ENCODE results near the gene CLCF1.

The CLCF1 gene

DNA sequence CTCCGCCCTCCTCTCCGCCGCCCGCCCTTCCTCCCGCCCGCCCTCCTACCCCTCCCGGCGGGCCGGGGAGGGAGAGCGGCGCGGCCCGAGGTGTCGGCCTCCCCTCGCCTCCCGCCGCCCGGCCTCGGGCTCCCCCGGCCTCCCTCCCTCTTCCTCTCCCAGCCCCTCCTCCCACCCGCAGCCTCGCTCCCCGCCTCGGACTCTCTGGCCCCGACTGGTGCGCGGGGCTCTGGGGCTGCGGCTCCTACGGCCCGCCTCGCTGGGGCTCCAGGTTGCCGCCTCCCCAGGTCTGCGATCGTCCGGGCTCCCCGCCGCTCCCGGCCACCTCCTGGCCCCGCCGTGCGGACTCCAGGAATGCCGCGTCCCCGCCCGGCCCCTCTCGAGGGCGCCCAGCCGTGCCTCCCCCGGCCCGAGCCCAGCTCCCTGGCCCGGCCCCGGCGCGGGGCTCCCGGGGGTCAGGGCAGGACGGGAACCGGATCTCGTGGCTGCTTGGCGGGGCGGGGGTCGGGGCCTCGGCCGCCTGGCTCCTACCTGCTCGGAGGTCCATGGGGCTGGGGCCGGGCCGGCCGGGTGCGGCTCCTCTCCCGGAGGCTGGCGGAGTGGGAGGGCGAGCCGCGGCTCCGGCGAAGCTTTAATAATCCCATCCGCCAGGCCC is at the start of gene CLCF1:
Gene CLCF1 (minus strand): TSS at position 606 of the 655 bp plus-strand sequence. CDS start 59 bp downstream, at position 547.
- peak within 1 kb of the TSS; percentile 90 for H3K27ac Mint-ChIP-seq
- no peaks in the 10 kb centered on the region for H3K27me3 Mint-ChIP-seq
- peak; percentile 56 for ATAC-seq
- H3K4me1 Mint-ChIP-seq: peaks cover 57% of the 10 kb centered on the region
- H3K36me3 Mint-ChIP-seq: peaks cover 6% of the 10 kb centered on the region
- H3K4me3 Mint-ChIP-seq: peak within 1 kb of the TSS; percentile 87
- H3K9me3 Mint-ChIP-seq: no peaks in the 10 kb centered on the region

DNA sequence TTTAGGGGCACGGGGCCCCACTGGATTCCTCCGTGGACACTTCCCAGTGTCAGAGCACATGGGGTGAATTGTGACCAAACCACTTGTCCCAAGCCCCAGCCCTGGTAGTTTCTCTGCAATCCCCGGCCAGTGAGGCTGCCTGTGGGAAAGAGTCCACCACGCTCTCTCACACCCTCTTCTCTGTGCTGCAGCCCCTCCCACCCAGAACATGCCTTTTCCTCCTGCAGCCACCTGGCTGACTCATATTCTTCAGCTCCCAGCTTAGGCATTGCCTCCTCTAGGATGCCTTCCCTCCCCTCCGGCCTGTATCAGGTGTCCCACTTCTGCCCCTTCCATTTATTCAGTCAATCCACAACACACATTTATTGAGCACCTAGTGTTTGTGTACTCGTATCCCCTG is 49.5 kb upstream of the CLCF1 start:
- Mint-ChIP-seq H3K36me3 (no peaks in the 10 kb centered on the region), H3K27ac (no peak overlapping the region), H3K9me3 (no peaks in the 10 kb centered on the region), H3K4me3 (no peak overlapping the region), H3K4me1 (peaks cover 55% of the 10 kb centered on the region), H3K27me3 (no peaks in the 10 kb centered on the region)
- no peak for ATAC-seq

DNA sequence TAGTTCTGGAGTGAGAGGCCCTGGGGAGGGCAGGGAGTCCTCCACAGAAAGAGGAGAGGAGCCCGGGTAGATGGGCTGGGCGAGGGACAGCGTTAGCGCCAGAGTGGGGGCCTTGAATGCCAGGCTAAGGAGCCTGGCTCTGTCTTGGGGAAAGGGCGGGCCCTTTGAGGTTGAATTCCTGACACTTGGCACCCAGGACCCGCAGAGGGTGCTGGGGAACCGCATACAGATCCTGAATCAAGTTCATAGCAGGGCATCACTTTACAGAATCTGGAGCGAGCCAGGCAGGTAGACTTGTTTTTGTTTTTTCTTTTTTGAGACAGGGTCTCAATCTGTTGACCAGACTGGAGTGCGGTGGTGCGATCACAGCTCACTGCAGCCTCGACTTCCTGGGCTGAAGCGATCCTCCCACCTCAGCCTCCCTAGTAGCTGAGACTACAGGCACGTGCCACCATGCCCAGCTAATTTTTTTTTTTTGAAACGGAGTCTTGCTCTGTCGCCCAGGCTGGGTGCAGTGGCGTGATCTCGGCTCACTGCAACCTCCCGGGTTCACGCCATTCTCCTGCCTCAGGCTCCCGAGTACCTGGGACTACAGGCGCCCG is 48.1 kb upstream of the CLCF1 start:
- no peaks in the 10 kb centered on the region for H3K9me3 Mint-ChIP-seq
- peak overlapping the region; percentile 76 for H3K4me3 Mint-ChIP-seq
- H3K4me1 Mint-ChIP-seq: peaks cover 57% of the 10 kb centered on the region
- H3K36me3 Mint-ChIP-seq: no peaks in the 10 kb centered on the region
- no peaks in the 10 kb centered on the region for H3K27me3 Mint-ChIP-seq
- ATAC-seq: no peak
- H3K27ac Mint-ChIP-seq: peak overlapping the region; percentile 86

DNA sequence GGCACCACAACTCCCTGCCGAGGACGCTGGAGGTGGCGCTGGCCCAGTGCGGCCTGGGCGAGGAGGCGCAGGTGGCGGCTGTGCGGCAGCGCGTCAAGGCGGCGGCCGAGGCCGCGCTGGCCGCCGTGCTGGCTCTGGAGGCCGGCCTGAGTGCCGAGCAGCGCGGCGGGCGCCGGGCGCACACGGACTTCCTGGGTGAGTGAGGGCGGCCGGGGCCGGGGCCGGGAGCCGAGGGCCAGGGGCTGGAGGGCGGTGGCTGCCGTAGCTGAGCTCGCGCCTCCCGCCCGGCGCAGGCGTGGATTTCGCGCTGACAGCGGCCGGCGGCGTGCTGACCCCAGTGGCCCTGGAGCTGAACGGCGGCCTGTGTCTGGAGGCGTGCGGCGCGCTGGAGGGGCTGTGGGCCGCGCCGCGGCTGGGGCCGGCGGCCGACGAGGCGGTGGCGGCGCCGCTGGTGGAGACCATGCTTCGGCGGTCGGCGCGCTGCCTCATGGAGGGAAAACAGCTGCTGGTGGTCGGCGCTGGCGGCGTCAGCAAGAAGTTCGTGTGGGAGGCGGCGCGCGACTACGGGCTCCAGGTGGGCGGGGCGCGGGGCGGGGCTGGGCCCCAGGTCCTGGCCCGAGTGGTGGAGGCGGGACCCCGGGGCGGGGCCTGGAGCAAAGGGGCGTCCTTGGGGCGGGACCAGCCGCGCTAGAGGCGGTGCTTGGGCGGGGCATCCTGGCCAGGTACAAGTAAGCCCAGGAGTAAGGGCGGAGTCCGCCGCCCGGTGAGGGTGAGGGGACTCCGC is 47.4 kb upstream of the CLCF1 start:
- Mint-ChIP-seq H3K9me3 (no peaks in the 10 kb centered on the region), H3K36me3 (no peaks in the 10 kb centered on the region), H3K4me1 (peaks cover 62% of the 10 kb centered on the region), H3K27me3 (no peaks in the 10 kb centered on the region), H3K27ac (peak overlapping the region; percentile 86), H3K4me3 (peak overlapping the region; percentile 76)
- peak; percentile 92 for ATAC-seq

DNA sequence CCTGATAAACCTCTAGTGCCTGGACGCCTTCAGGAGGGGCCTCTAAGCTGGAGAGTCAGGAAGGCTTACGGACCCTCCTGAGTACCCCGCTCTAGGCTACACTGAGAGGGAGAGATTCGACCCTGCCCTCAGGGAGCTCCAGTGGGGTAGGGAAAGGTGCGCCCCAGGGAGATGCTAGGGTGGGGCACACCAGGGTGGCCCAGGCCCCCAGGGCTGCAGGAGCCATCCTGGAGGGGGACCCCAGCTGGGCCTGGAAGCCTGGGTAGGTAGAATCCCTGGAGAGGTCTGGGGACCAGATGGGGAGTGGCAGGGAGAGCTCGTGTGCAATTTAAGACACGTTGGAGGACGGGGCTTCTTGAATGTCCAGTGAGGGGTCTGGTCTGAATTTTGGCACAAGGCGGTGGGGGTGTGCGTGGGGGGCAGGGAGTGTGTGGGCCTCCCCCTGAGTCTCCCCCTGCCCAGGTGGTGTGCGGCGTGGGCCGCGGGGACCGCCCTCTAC is 46.8 kb upstream of the CLCF1 start:
- peaks cover 64% of the 10 kb centered on the region for H3K4me1 Mint-ChIP-seq
- H3K4me3 Mint-ChIP-seq: peak overlapping the region; percentile 76
- H3K36me3 Mint-ChIP-seq: no peaks in the 10 kb centered on the region
- no peaks in the 10 kb centered on the region for H3K9me3 Mint-ChIP-seq
- ATAC-seq: no peak
- H3K27ac Mint-ChIP-seq: peak overlapping the region; percentile 86
- H3K27me3 Mint-ChIP-seq: no peaks in the 10 kb centered on the region

DNA sequence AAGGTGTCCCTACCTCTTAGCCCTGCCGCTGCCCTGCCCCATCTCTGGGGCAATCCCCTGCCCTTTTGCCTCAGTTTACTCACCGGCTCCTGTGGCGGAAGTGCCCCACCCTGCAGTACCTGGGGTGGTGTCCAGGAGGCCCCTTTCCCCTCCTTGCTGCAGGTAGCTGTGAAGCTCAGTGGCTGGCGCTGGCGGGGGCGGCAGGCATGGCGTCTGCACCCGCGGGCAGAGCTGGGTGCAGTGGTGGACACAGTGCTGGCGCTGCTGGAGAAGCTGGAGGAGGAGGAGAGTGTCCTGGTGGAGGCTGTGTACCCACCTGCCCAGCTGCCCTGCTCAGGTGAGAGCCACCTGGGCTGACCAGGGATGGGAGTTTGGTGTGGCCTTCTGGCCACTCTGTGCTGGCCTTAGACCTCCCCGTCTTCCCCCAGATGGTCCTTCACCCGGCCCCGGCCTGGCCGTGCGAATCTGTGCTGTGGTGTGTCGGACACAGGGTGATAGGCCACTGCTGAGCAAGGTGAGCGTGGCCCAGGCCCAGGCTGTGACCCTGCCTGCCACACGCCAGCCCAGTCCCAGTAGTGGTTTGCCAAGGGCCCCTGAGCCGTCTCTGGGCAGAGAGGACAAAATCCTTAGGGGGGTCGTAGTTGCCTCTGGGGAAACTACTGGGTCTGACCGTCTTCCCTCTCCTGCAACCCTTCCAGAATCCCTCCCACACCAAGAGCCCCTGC is 46.1 kb upstream of the CLCF1 start:
- H3K9me3 Mint-ChIP-seq: no peaks in the 10 kb centered on the region
- peak overlapping the region; percentile 86 for H3K27ac Mint-ChIP-seq
- ATAC-seq: no peak
- H3K36me3 Mint-ChIP-seq: no peaks in the 10 kb centered on the region
- peak overlapping the region; percentile 76 for H3K4me3 Mint-ChIP-seq
- H3K27me3 Mint-ChIP-seq: no peaks in the 10 kb centered on the region
- H3K4me1 Mint-ChIP-seq: peaks cover 70% of the 10 kb centered on the region

DNA sequence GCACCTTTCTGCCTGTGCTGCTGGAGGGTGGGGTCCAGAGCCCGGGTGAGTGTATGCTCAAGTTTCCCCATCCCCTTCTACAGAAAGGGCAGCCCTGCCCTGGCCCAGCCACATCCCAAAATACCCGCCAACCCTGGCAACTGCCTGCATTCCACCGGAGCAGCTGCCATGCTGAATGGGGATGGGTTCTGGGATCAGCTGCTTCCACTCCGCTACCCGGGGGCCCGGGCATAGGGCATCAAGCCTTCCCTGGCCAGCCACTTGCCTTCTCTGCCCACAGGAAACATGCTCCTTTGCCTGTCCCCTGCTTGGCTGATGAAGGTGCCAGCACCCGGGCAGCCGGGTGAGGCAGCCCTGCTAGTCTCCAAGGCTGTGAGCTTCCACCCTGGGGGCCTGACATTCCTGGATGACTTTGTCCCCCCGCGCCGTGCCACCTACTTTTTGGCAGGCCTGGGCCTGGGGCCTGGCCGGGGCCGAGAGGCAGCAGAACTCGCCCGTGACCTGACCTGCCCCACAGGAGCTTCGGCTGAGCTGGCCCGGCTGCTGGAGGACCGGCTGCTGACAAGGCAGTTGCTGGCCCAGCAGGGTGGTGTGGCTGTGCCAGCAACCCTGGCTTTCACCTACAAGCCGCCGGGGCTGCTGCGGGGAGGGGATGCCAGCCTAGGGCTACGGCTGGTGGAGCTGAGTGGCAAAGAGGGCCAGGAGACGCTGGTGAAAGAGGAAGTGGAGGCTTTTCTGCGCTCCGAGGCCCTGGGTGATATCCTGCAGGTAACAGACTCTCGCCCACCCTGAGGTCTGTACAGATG is 45.3 kb upstream of the CLCF1 start:
- H3K9me3 Mint-ChIP-seq: no peaks in the 10 kb centered on the region
- peaks cover 75% of the 10 kb centered on the region for H3K4me1 Mint-ChIP-seq
- peak overlapping the region; percentile 76 for H3K4me3 Mint-ChIP-seq
- H3K36me3 Mint-ChIP-seq: no peaks in the 10 kb centered on the region
- no peaks in the 10 kb centered on the region for H3K27me3 Mint-ChIP-seq
- peak overlapping the region; percentile 86 for H3K27ac Mint-ChIP-seq
- peak; percentile 57 for ATAC-seq

DNA sequence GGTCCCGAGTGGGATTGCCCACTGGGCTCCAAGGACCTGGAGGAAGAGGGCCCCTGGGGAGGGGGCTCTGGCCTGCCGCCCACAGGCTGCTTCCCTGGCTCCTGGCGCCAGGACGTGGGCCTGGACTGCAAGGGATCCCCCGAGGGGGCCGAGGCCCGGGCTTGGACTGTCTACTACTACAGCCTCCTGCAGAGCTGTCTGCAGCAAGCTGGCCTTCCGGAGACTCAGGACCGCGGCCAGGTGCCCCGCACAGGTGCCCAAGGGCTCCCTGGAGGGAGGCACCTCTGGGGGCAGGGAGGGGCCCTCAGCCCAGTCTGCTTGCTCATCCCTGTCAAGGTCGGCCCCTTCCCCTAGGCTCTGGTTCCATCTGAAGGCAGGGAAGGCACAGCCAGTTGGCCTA is 44.0 kb upstream of the CLCF1 start:
- ATAC-seq: no peak
- Mint-ChIP-seq H3K4me1 (peaks cover 79% of the 10 kb centered on the region), H3K36me3 (no peaks in the 10 kb centered on the region), H3K27me3 (no peaks in the 10 kb centered on the region), H3K4me3 (no peak overlapping the region), H3K9me3 (no peaks in the 10 kb centered on the region), H3K27ac (peak overlapping the region; percentile 86)

DNA sequence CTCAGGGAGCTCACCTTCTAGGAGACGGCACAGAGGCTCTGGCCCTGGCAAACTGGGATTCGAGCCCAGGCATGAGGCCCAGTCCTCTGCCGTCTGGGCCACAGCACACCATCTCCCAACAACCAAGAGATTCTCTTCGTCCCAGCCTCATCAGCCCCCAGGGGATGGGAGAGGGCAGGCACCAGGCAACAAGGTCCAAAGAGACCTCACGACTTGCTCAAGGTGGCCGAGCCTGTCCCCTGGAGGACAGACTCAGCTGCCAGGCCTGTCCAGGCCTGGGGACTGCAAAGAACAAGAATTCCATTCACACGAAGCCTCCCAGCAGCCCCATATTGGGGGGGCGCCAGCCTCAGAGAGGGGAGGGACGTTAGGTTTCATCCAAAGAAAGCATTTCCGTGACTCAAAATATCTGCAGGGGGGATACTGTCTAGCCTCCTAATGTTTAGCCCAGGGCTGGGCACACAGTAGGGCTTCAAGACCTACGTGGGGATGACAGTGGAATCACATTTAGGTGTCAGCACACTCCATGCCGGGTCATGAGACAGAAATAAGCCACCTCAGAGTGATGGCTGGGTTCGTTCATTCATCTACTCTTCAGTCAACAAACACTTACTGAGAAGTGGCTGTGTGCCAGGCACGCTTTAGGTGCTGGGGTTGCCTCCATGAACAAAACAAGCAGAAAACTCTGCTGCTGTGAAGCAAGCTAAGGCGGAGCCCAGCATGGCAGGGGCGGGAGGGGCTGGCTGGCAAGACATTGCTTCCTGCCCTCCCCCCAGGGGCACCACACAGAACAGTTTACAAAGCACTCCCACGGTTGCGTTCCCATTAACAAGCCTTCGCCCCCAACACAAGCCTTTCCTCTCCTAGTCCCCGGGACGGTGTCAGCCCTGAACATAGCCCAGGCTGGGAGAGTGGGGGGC is 43.3 kb upstream of the CLCF1 start:
- Mint-ChIP-seq H3K36me3 (no peaks in the 10 kb centered on the region), H3K4me1 (peaks cover 86% of the 10 kb centered on the region), H3K9me3 (no peaks in the 10 kb centered on the region), H3K27ac (peak overlapping the region; percentile 86), H3K27me3 (no peaks in the 10 kb centered on the region), H3K4me3 (peak overlapping the region; percentile 74)
- ATAC-seq: no peak

DNA sequence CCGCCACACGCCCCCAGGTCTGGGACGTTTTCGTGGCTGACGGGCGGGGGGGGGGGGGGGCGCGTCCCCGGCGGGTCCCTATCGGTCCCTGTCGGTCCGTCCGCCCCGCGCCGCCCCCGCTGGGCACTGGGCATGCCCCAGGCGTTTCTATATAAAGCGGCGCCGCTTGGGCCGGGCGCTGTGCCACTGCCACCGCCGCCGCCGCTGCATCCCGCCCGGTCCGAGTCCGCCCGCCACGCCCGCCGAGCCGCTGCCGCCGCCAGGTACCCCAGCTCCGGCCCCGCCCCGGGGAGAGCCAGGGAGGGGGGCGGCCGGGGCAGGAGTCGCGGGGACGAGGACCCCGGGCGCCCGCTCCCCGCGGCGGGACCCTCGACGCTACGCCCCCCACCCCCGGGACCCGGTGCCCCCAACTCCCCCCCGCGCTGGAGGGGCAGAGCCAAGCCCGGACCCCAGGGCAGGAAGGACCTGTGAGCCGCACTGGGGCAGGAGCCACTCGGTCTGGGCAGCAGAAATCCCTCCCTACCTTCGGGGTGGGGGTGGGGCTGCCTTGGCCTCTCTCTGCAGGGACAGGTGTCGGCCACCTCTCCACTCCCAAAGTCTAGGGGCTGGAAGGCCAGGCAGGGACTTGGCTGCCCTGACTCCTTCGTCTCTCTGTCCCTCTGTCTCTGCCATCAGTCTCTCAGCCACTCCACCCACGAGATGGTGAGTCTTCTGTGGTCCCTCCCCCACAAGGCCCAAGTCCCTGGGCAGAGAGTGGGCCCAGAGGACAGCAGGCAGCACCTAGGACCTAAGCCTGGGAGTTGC is 42.3 kb upstream of the CLCF1 start, which contains the start of gene CARNS1:
Gene CARNS1 (plus strand): TSS at position 178 of the 804 bp plus-strand sequence. CDS start 522 bp downstream, at position 700.
- H3K27ac Mint-ChIP-seq: peak within 1 kb of the TSS; percentile 86
- H3K4me1 Mint-ChIP-seq: peaks cover 89% of the 10 kb centered on the region
- H3K4me3 Mint-ChIP-seq: peak within 1 kb of the TSS; percentile 78
- H3K36me3 Mint-ChIP-seq: no peaks in the 10 kb centered on the region
- no peak for ATAC-seq
- H3K27me3 Mint-ChIP-seq: no peaks in the 10 kb centered on the region
- H3K9me3 Mint-ChIP-seq: no peaks in the 10 kb centered on the region

DNA sequence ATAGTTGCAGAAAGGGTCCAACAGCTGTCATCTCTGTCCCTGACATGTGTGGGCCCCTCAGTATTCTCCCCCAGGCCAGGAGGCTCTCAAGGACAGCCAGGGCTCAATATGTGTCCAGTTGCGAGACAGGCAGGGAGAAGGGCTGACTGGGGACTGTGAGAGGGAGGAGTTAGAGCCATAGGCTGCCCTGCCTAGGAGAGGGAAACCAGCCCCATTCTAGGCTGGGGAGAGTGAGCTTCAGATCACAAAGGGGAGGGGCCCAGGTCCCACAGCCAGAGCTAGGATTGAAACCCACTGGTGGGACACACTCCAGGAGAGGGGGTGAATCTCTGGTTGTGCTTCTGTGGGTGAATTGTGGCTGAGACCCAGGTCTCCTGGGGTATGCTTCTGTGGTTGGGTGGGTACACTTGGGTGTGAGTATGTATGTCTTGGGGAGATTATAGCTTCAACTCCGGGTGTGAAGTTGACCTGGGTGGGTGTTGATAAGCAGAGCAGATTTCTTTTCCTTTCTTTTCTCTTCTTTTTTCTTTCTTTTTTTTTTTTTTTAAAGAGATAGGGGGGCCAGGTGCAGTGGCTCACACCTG is 40.0 kb upstream of the CLCF1 start:
- H3K27me3 Mint-ChIP-seq: no peaks in the 10 kb centered on the region
- no peaks in the 10 kb centered on the region for H3K36me3 Mint-ChIP-seq
- peaks cover 91% of the 10 kb centered on the region for H3K4me1 Mint-ChIP-seq
- no peak for ATAC-seq
- peak overlapping the region; percentile 75 for H3K27ac Mint-ChIP-seq
- H3K9me3 Mint-ChIP-seq: no peaks in the 10 kb centered on the region
- H3K4me3 Mint-ChIP-seq: peak overlapping the region; percentile 2

DNA sequence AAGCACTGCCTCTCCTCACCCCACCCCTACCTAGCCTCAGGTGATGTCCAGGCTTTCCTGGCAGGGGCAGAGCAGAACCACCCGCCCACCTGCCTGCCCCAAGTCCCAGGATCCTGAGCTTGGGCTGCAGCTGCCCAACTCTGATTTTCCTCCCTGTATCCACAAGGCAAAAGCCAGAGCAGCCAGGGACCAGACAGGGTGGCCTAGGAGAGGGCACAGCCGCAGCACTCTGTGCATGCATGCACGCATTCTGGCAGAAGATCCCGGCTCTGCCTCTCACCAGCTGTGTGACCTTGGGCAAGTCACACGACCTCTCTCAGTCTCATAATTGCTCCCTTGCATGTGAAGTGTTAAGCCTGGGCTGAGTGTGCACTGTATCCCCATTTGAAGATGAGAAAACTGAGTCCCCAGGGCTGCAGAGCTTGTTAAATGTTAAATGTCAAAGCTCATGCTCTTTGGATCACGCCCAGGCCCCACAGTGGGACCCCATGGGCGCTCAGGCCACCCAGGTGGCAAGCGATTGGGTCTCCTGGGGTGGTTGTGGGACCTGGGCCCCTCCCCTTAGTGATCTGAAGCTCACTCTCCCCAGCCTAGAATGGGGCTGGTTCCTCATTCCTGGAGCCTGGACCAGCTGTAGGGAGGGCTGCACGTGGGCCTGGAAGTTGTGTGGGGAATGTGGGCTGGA is 39.2 kb upstream of the CLCF1 start:
- H3K36me3 Mint-ChIP-seq: no peaks in the 10 kb centered on the region
- no peaks in the 10 kb centered on the region for H3K9me3 Mint-ChIP-seq
- peak overlapping the region; percentile 10 for H3K4me3 Mint-ChIP-seq
- peaks cover 91% of the 10 kb centered on the region for H3K4me1 Mint-ChIP-seq
- no peaks in the 10 kb centered on the region for H3K27me3 Mint-ChIP-seq
- H3K27ac Mint-ChIP-seq: peak overlapping the region; percentile 75
- ATAC-seq: no peak

Data from stimulated activated memory B cell treated with anti-CD40 and anti-IgM and Interleukin-4, amounts not matched to agents 10 μg/mL and 1 μg/mL and 100 μg/mL, for 72 hours (primary cell).